Melanocyte of skin (primary cell): ENCODE results near the gene YJU2. TPM values are rescaled to one million over a fixed set of nuclear protein-coding genes. Genes with fewer than 3 reads are reported as not detected.

Experiments used
- total RNA-seq, 2 donors: library from RNA; depleted of rRNA; stranded (reverse); fragments of >200 nt; gene quantifications; 2 replicates each; pipeline ENCODE4 v1.2.3, GENCODE V29; 2012

The YJU2 gene
- total RNA-seq, result 10 to 100 TPM; 18.9 to 28.3 TPM

GRCh38 chr19:4246767-4247593, at the start of gene YJU2:
Gene YJU2, plus strand, starts transcription at chr19:4247080. Its CDS starts 67 bp downstream, at chr19:4247147.

GRCh38 chr19:4229179-4229931, 17.5 kb upstream of the YJU2 start, which contains the start of gene EBI3:
Gene EBI3, plus strand, starts transcription at chr19:4229523. Its CDS starts 28 bp downstream, at chr19:4229551.

GRCh38 chr19:4278419-4279266, 31.8 kb downstream of the YJU2 start, which contains the start of gene SHD:
Gene SHD, plus strand, starts transcription at chr19:4279266. Its CDS starts 798 bp downstream, at chr19:4280064.

GRCh38 chr19:4302243-4302640, 55.4 kb downstream of the YJU2 start, which contains the start of gene TMIGD2:
Gene TMIGD2, minus strand, starts transcription at chr19:4302389. Its CDS starts 4 bp downstream, at chr19:4302385.

GRCh38 chr19:4304538-4305256, 57.8 kb downstream of the YJU2 start, which contains the start of gene FSD1:
Gene FSD1, plus strand, starts transcription at chr19:4304598. Its CDS starts 149 bp downstream, at chr19:4304747.

Other genes with a start within 250 kb of the YJU2 start
- gene PIAS4, start 239.3 kb upstream of the YJU2 start, total RNA-seq, result 10 to 100 TPM; 18.6 to 31.0 TPM
- gene ZBTB7A, start 180.2 kb upstream of the YJU2 start, total RNA-seq, result 10 to 100 TPM; 24.6 to 31.0 TPM
- gene MAP2K2, start 123.0 kb upstream of the YJU2 start, total RNA-seq, result 100 to 1,000 TPM; 158 to 199 TPM
- not detected for gene CREB3L3, start 93.4 kb upstream of the YJU2 start, total RNA-seq
- 10 to 100 TPM; 10.7 to 16.3 TPM for gene SIRT6, start 64.5 kb upstream of the YJU2 start, total RNA-seq
- under 1 TPM in 1 of 2 donors, not detected in 1; 0.34 TPM for gene ANKRD24, start 64.4 kb upstream of the YJU2 start, total RNA-seq
- not detected for gene EBI3, start 17.6 kb upstream of the YJU2 start, total RNA-seq
- not detected for gene SHD, start 32.2 kb downstream of the YJU2 start, total RNA-seq
- gene TMIGD2, start 55.3 kb downstream of the YJU2 start, total RNA-seq, result not detected
- gene FSD1, start 57.5 kb downstream of the YJU2 start, total RNA-seq, result 1 to 10 TPM in 1 of 2 donors, under 1 TPM in 1; 0.69 to 1.7 TPM
- 10 to 100 TPM; 15.7 to 16.2 TPM for gene STAP2, start 91.7 kb downstream of the YJU2 start, total RNA-seq
- gene MPND, start 96.5 kb downstream of the YJU2 start, total RNA-seq, result 1 to 10 TPM; 3.4 to 8.3 TPM
- 10 to 100 TPM; 53.3 to 58.3 TPM for gene SH3GL1, start 153.5 kb downstream of the YJU2 start, total RNA-seq
- gene CHAF1A, start 155.6 kb downstream of the YJU2 start, total RNA-seq, result 10 to 100 TPM; 15.1 to 30.6 TPM
- 10 to 100 TPM; 46.3 to 49.6 TPM for gene UBXN6, start 210.7 kb downstream of the YJU2 start, total RNA-seq
- 10 to 100 TPM; 35.4 to 47.6 TPM for gene HDGFL2, start 225.2 kb downstream of the YJU2 start, total RNA-seq